HG02884 (cell line): ENCODE results near the gene CHMP4B.

Experiments
- ATAC-seq: cut with Tn5 transposase; IDR thresholded peaks from one replicate; pipeline ENCODE4 v1.9.1; 2021; ENCODE audit warnings: mild to moderate bottlenecking, moderate library complexity; ENCODE audit not compliant: unreplicated experiment

Gene CHMP4B

GRCh38 chr20:33859751-33860150, 48.6 kb downstream of the CHMP4B start:
- no peak for ATAC-seq

DNA sequence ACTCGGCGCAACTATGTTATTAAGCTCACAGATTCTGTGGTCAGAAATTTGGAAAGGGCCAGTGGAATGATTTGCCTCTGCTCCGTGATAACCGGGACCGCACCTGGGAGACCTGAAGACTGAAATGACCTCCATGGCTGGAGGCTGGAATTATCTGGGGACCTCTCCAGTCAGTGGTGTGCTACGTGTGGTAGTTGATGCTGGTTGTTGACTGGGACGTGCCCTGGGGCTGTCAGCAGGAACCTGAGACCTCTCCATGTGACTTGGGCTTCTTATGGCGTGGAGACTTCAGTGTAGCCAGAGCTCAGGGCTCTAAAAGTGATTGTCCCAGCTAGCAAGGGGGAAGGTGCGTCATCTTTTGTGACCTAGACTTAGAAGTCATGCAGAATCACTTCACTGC, 50.3 kb downstream of the CHMP4B start:
- ATAC-seq: no peak

DNA sequence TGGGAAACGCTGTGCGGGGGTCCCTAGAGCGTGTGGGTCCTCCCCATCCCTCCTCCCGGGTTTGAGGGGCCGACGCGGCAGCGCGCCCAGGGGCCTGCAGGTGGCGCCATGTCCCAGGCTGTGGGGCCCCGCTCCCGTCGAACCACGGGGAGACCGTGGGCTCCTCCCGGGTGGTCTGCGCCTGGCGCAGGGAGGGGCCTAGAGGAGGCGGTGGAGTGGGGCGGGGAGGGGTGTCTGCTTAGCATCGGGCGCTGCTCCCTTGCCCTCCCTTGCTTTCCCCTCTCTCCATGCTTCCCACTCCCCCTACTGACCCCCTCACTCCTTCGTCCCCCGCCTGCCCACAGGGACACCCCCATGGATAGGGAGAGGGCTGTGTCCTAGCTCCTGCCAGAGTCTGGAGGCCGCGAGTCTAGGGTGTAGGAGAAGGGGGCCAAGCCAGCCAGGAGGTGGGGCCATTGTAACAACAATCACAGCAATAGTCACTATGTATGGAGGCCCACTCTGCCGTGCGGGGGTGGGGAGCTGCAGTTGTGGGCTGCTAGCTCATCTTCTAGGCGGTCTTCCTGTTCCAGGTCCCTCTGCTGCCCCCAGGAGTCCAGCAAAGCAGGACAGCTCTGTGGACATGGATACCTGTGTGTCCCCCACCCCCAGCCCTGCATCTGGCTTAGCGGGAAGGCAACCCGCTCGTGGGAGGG, 51.7 kb downstream of the CHMP4B start:
- no peak for ATAC-seq

DNA sequence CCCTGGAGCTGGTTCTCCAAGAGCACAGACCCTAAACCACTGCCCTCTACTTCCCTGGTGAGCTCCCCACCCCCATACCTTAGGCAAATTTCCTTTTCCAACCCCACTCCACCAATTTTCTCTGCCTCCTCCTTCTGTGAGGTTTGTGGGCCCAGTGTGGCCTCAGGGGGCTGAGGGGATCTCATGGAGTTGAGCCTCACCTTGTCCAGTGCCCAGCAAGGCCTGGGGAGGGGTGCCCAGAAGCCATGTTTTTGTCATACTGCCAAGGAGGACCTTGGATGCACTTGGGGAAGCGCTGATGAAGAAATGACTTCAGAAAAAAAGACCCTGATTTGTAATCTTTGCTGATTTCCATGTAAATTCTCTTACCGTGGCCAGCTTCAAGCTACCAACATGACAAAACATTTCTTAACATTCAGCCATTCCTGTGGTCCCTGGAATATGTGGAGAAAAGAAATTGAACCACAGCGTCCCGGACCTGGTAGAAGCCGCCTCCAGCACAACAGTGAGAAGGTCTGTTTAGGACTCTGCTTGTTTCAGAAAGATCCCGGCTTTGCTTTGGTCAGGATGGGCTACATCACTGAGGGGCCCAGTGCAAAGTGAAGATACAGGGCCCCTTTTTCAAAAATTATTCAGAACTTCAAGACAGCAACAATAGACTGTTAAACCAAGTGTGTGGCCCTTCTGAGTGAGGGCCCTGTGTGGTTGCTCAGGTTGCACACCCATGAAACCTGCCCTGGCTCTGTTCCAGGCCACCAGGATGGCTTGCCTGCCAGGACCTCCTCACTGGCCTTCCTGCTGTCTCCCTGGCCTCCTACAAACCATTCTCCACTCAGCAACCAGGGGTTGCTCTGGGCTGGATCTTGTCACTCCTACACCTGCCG, 52.5 kb downstream of the CHMP4B start:
- no peak for ATAC-seq

- no peak for ATAC-seq
These were observed 53.3 kb downstream of the CHMP4B start for GRCh38 chr20:33864324-33864963.

GRCh38 chr20:33865761-33866370, 54.7 kb downstream of the CHMP4B start:
- ATAC-seq: no peak

GRCh38 chr20:33866398-33867100, 55.4 kb downstream of the CHMP4B start:
- ATAC-seq: no peak

DNA sequence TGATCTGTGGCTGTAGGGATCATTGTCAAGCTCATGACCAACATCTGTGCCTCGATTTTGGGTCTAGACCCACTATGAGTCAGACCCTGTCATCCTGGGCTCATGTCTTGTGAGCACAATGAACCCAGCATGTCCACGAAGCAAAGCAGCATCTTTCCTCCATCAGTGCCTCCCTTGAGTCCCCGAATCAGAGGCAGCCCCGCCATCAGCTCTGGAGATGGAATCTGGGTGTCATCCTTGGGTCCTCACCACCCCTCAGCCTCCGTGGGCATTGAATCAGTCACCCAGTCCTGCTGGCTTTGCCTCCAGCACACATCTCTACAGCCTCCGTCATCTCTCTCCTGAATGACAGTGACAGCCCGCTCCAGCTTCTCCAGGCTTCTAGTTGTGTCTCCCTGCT, 56.9 kb downstream of the CHMP4B start:
- no peak for ATAC-seq

DNA sequence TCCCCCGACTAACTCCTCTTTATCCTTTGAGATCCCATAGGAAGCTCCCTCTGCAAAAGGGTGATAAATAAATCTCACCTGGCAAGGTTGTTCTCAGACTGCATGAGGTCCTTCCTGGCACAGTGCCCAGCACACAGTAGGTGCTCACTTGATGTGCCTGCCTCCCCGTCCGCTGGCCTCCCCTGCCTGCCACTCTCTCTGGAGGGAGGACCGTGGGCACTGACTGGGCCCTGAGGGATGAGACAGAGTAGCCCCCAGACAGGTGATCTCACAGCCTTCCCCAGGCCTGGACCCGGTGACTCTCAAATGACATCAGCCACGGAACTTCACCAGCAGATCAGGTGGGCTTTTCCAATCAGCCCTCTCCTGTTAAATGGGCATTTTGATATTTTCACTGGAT, 57.4 kb downstream of the CHMP4B start:
- no peak for ATAC-seq

DNA sequence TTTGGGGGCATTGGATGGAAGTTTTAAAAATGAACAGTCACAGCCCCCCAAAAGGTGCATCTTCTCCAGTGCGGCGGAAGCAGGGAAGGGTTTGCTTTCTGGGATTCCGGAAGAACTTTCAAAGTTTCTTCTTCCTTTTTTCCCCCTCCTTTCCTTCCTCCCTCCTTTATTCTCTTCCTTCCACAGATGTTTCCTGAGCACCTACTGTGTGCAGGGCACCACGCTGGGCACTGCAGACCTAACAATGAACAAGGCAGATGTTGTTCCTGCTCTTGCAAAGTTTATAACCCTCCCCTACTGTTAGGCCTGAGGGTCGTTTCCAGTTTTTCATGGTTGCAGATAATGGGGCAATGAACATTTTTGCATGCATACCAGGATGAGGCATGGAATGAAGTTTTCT, 58.1 kb downstream of the CHMP4B start:
- ATAC-seq: no peak

GRCh38 chr20:33871362-33871761, 60.2 kb downstream of the CHMP4B start:
- no peak for ATAC-seq

DNA sequence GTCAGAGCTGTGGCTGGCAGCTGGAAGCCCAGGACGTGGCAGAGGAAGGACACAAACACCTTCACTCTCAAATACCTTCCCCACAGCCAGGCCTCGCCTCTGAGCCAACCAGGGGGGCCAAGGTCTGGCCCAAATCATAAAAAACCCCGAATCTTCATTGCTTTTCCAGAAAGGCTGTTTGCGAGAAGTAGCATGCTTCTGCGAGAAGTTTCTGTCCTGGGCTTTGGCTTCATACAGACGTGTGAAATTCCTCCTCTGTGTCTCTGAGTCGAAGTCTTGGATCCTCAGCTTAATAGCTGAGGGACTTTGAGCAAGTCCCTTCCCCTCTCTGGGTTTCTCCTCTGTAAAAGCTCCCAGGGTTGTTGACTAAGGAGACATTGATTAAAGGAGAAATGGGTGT, 63.0 kb downstream of the CHMP4B start:
- ATAC-seq: no peak

- peak; percentile 57 for ATAC-seq
These were observed 63.9 kb downstream of the CHMP4B start for GRCh38 chr20:33875055-33875454.

DNA sequence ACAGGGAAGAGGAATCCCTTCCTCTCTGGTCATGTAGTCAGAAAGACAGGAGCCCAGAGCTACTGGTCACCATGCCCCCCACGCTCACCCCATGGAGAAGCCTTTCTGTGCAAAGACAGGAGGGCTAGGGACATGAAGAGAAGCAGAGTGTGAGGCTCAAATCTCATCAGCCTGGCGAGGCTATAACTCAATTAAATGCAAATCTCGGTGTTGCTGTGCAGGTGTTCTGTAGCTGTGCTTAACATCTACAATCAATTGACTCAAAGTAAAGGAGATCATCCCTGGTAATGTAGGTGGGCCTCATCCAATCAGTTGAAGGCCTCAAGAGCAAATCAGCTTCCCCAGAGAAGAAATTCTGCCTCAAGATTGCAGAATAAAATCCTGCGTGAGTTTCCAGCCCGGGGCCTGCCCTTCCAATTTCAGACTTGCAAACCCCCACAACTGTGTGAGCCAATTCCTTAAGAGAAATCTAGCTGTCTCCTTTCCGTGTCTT, 64.4 kb downstream of the CHMP4B start:
- ATAC-seq: no peak

GRCh38 chr20:33878583-33878982, 67.4 kb downstream of the CHMP4B start:
- no peak for ATAC-seq

- ATAC-seq: no peak
These were observed 69.2 kb downstream of the CHMP4B start for GRCh38 chr20:33880396-33880795.

- ATAC-seq: no peak
These were observed 70.8 kb downstream of the CHMP4B start for GRCh38 chr20:33881989-33882388.

DNA sequence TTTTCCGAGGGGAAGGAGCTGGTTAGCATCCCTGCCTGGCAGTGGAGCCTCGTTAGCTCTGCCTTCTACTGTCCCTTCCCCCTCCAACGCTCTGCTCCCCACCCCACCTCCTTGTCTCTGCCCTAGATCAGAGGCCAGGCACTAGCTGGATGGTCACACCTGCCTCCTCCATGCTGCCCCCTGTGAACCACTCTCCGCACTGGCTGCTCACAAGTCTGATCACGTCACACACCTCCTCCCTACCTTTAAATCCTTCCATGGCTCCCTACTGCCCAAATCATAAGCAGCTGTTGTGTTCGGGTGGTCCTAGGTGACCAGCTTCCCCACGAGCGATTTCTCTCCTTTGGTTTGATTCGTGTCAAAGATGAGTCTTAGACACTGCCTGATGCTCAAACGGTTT, 71.3 kb downstream of the CHMP4B start:
- no peak for ATAC-seq

DNA sequence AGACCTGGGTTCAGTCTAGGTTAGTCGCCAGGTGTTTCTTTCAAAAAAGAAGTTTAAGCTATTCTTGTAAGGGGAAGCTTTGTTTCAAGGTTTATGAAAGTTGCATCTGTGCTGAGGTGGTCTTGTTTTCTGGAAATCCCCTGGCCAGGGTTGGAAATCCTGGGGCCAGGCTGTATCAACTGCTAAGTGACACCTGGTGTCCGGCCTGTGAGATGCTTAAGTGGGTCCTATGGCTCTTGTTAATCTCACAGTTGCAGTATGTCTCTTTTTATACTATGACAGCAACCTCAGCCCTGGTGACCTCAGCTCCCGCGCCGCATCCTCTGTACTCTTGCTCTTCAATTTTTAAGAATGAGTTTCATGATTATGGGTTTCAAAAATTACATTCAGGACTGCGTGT, 72.0 kb downstream of the CHMP4B start:
- ATAC-seq: peak; percentile 82

- no peak for ATAC-seq
These were observed 73.5 kb downstream of the CHMP4B start for GRCh38 chr20:33884633-33885032.

GRCh38 chr20:33889312-33889711, 78.2 kb downstream of the CHMP4B start:
- ATAC-seq: no peak
